CD4-positive, alpha-beta T cell treated with Interleukin-2 at 100 ng/mL for 4 hours (primary cell): ENCODE data around the gene ZBTB7C.

Experiments used
- DNase-seq: peaks from one replicate; pipeline ENCODE4 v3.0.0-alpha.2; 2020; ENCODE audit warnings: low spot score

Gene ZBTB7C

DNA sequence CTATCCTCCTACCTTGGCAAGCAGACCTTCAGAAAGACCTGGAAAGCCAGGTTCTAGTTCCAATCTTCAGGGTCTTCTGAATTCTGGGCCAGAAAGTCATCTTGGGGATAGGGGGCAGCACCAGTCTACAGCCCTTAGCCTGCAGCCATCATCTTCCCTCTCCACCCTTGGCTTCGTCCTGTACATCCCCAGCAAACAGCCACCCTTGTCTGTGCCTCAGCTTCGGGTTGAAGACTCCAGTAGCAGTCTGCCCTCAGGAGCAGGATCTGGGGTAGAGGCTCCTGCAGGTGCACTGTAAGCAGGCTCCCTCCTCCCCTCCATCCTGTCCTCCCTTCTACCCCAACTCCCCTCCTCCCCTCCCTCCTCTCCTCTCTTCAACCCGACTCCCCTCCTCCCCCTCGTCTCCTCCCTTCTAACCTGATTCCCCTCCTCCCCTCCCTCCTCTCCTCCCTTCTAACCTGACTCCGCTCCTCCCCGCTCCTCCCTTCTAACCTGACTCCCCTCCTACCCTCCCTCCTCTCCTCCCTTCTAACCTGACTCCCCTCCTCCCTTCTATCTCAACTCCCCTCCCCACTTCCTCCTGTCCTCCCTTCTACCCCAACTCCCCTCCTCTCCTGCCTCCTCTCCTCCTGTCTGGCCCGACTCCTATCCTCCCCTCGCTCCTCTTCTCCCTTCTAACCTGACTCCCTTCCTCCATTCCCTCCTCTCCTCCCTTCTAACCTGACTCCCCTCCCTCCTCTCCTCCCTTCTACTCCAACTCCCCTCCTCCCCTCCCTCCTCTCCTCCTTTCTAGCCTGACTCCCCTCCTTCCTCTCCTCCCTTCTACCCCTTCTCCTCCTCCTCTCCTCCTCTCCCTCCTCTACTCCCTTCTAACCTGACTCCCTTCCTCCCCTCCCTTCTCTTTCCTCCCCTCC is 388.6 kb downstream of the ZBTB7C start:
- no peak for DNase-seq

DNA sequence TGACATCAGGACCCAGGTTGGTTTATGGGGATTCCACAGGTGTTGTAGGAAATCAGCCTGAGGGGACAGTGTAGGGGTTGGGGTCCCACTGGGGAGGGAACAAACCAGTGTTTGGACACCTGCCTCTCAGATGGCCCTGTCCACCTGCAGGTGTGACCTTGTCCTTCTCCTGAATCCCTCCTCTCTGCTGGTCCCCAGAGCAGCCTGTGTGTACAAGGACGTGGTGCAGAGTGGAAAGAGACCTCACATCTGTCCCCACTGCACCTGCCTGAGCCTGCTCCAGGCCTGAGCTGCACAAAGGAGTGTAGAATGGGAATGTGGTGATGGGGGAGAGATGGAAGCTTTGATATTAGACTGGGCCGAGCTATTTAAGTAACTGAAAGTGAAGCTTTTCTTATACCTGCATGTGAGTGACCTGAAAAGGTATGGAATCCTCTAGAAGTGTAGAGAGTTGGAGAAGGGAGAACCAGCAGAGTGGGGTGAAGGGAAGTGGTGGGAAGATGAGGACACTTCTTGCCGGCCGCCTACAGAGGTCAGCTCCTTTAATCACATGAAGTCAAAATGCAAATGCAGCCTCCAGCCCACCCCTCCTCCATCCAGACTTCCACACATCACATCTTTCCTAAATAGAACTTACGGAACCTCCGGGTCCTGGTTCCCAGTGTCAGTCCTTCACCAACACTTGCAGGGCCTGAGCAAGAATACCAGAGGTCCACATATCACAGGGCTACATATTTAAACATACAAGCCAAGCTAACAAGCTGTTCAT is 389.4 kb downstream of the ZBTB7C start:
- no peak for DNase-seq

DNA sequence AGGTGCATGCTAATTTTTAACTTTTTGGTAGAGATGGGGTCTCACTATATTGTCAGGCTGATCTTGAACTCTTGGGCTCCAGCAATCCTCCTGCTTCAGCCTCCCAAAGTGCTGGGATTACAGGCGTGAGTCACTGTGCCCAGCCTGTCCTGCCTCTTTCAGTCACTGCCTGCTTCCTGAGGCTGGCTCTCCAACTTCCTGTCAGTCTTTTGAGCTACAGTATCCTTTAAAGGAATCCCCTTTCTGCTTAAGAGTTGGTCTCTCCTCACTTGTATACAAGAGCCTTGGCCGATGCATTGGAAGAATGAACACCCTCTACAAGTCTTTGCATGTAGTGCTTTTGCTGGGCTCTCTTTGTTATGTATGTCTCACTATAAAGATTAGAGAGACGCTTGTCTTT is 390.3 kb downstream of the ZBTB7C start:
- DNase-seq: no peak

DNA sequence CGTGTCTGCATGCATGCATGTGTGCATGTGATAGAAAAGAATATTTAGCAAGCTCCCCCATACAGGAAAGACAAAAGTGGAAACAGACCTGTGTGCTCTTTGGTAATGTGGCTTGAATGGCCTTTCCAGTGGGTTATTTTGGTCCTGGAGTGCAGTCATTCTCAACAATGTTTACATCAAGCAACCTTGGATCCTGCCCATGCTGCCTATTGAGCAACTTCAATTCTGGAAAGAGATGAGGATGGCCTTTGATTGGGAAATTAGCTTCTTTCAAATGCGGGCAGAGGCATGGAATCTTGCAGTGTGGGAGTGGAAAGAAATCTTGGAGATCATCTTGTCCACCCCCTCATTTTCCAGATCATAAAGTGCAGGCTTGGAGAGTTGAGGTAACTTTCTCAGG is 391.5 kb downstream of the ZBTB7C start:
- DNase-seq: no peak

DNA sequence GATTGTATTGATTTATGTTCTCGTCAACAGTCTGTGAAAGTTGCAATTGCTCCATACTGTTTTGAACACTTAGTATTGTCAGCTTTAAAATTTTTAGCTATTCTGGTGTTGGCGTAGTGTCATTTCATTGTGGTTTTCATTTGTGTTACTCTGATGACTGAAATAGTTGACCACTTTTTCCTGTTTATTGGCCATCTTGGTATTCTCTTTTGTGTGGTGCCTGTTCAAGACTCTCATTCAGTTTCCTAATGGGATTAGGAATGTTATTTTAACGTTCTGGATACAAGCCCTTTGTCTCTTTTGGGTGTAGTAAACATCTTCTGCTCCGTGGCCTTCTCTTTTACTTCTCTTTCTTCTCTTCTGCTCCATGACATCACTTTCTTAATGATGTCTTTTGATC is 396.0 kb downstream of the ZBTB7C start:
- no peak for DNase-seq

DNA sequence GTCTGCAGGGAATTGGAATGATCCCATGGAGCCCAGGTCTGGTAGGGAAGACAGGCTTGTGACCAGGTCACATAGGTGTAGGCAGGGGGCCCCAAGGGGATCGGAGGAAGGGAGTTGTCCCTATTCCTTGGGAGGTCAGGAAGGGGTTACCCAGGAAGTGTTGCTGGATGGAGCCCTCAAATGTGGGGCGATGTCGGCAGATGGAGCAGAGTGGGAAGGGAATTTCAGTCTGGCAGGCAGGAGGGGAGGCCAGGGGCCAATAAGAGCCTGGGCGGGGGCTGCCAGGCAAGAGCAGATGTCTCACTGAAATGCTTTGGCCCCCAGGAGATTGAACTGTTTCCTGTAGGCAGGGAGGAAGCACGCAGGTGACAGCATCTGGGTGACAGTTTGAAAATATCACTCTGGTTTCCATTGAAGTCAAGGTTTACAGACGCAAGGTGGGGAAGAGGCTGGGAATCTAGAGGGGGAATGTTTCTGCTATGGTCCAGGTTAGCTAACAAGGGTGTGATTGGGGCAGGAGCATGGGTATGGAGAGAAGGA is 397.2 kb downstream of the ZBTB7C start:
- DNase-seq: no peak

DNA sequence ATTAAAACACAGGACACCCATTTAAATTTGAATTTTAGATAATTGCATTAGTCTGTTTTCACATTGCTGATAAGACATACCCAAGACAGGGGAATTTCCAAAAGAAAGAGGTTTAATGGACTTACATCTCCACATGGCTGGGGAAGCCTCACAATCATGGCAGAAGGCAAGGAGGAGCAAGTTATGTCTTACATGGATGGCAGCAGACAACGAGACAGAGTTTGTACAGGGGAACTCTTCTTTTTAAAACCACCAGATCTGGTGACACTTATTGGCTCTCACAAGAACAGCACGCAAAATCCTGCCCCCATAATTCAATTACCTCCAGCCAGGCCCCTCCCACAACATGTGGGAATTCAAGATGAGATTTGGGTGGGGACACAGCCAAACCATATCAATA is 398.9 kb downstream of the ZBTB7C start:
- no peak for DNase-seq

DNA sequence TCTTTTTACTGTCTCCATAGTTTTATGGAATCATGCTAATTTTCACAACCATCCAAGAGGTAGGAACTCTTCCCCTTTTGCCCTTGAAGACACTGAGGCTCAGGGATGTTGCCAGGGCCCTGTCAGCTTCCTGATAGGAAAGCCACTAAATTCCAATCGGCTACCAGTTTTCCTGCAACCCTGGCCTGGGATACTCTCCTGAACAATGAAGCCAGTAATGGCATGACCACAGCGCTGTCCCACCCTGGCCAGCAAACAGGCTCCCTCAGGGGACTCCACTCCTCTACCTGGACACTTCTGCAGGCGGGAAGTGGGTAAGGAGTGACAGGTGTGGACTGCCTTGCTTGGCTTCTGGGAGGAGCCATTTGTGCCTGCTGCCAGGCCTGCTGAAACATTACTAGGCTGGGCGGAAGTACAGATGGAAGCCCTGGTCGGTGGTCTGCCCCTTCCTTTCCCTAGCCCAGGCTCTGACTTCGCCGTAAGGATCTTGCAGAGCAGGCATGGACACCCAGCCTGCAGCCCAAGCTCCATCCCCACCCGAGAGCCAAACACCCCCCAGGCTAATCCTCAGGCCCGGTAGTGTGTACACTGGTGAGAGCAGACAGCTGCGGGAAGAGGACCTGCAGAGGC is 400.0 kb downstream of the ZBTB7C start:
- DNase-seq: no peak

DNA sequence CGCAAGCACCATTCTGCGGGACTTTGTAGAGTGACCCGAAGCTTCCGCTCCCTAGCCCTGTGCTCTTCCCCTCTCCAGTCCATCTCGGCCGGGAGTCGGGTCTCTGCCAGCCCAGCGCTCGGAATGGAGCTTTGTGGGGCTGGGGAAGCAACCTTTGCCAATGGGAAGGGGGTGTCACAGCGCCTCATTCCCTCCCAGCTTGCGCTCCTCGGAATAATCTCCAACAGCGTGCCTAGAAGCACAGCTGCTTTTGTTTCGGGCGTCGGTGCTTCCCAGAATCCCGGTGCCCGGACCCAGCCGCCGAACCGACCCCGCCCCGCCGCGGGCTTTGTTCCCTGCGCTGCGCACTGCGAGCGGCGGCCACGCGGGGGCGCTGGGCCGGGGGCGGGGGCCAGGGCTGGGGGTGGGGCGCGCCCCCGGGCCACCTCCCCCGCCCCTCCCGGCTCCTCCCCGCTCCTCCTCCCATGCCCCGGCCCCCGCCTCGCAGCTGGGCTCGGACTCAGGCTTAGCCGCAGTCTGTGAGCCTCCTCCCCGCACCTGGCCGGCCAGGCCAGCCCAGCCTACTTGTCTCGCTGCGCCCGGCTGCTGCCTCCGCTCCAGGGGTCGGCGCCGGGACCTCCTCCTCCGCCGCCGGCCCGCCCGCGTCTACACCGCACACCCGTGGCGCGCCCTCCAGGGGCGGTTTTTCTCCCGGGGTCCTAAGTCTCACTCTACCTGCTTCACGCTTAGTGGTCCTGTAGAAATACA is 401.1 kb downstream of the ZBTB7C start:
- DNase-seq: peak; percentile 21

DNA sequence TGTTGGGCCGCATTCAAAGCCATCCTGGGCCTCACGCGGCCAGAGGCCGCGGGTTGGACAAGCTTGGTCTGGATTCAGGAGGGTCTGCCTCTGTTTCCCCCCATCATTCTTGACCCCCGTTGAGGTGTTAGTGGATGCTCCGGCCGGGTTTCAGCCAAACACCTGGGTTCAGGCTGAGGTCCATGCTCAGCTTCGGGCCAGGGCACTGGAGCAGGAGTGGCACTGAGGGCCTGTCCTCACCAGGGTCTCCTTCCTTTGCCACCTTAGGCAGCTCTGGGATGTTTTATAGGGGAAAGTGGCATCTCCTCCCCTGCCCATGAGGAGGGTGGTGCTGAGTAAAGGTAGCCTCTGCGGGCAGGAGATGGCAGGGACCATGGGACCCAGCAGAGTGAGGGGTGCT is 401.8 kb downstream of the ZBTB7C start:
- DNase-seq: no peak

DNA sequence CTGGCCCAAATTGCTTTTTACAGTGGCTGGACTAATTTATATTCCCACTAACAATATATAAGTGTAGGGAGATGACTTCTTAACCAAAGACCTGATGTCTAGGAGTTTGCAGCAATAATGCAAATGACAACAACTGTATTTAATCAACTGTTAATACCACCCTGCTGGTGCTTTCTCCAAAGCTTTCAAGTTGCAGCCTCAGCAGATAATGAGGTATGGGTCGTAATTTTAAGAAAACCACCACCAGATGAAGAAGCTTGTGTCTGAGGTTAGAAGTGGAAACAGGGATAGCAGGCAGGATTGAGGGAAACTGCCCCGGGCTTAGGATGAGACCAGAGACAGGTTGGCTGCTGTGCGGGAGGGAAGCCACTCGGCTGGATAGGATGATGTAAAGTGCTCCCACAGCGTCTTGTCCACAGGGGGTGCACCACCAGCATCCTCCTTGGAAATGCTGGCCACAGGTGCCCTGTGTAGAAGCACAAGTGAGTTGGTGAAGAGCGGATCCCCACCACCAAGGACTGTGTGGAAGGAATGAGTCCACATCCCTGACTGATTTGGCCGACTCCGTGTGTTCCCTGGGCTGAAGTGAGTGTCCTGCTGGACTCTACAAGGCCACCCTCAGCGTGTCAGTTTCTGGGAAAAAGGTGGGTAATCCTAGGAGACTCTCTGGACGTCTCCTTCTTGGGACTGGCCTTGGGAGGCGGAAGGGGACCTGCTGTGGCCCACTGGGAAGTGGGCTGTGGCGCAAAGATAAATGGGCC is 402.6 kb downstream of the ZBTB7C start:
- no peak for DNase-seq

DNA sequence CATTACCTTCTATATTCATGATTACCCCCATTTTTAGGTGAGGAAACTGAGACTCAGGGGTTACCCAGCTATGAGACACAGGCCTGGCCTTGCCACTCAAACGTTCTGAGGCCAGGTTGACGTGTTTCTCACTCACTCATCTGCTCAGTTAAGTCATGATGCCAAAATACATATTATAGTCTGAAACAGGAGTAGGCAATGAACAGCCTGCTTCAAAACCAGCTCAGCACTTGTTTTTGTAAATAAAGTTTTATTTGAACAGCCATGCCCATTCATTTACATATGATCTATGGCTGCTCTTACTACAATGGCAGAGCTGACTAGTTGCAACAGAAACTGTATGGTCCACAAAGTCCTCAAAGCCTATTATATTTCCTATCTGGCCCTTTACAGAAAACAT is 404.6 kb downstream of the ZBTB7C start:
- DNase-seq: no peak

DNA sequence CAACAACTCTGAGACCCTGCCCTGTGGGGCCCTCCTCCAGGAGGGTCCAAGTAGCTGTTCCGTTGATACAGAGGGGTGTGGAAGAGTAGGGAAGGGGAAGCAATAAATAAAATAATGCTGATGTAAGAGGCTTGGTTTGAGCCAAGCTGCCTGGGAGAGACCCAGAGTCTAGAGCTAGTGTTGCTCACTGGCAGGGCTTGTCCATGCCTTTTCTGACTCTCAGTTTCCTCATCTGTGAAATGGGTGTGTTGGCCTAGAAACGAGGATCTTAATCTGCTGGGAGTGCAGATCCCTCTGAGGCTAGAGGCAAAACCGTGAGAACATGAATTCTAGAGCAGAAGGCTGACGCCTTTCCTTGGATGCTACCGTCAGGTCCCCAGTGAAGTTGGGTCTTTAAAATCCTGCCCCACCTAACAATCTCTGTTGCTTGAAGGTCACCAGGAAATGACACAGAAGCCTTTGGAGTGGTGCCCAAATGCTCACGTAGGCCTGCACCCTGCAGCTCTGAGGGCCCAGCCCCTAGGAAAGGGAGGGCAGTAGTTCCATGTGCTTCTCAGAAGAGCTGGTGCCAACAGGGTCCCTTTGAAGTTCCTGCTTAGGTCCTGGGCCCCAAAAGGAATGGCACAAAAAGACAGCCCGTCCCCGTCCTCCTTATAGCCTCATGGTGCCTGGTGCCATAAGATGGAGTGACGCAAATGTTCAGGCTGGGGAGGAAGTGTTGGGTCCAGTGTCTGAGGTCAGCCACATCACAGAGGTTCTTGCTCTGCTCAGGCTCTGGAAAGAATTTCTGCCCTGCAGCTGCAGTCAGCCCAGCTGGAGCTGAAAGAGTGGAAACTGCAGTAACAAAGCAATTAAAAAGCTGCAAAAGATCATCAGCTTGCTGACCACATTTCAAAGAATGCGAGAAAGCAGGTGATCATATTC is 405.5 kb downstream of the ZBTB7C start:
- DNase-seq: no peak

DNA sequence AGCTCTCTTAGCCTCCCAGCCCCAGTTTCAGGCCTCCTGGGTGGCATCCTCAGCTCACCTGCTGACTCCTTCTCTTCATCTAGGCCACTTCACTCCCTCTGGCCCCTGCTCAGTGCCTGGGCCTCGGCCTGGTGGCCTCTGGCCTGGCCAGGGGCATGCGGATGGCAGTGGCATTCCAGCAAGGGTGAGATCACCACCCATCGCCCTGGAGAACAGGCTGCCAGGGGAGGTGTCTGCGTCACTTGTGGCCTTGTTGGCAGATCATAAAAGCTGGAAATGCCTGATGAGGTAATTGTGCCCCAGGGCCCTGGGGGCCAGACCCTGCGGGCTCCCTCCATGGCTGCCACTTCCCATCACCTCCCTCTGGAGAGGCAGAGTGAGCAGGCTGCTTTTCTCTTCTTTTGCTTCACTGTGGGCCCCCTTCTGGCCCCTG is 406.2 kb downstream of the ZBTB7C start:
- DNase-seq: no peak

DNA sequence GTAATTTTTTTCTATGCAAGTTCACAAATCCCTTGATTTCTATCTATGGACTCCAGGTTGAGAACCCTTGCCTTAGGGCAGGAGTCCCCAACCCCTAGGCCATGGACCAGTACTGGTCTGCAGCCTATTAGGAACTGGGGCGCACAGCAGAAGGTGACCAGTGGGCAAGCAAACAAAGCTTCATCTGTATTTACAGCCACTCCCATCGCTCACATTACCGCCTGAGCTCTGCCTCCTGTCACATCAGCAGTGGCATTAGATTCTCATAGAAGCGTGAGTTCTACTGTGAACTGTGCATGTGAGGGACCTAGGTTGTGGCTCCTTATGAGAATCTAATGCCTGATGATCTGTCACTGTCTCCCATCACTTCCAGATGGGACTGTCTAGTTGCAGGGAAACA is 408.5 kb downstream of the ZBTB7C start:
- no peak for DNase-seq

DNA sequence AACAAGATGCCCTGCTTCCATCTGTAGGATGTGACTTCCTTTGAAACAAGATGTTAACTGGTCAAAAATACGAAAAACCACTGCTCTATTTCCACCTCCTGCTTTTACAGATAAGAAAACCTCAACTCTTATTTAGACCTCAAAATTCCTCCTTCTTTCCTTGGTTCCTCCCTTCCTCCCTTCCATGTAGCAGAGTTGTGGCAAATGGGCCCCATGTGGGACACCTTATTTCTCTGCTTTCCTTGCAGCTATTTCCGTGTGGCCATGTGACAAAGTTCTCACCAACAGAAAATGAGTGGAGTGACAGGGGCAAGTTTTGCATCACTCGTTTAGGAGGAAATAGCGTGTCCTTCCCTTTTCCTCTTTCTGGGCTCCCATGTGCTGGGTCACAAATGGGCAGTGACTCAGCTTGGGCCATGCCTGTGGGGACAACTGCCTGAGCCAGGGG is 409.4 kb downstream of the ZBTB7C start:
- no peak for DNase-seq

DNA sequence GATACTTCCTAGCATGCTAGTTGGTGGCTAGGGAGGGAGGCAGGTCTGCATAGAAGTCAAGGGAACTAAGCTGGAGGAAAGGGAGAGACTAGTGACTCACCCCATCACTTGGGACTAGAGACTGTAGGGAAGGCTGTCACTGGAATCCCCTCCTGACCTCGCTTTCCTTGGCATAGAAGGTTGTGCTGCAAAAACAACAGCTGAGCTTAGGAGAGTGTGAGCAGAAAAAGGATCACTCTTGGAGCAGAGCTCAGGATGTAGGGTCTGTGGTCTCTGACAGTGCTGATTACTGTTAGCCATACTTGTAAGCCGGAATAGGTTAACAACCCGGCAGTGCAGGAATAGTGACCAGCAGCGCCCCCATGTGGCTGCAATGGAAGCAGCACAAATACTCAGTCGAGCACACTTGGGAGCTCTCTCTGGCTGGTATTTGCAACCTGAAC is 411.8 kb downstream of the ZBTB7C start:
- DNase-seq: no peak

DNA sequence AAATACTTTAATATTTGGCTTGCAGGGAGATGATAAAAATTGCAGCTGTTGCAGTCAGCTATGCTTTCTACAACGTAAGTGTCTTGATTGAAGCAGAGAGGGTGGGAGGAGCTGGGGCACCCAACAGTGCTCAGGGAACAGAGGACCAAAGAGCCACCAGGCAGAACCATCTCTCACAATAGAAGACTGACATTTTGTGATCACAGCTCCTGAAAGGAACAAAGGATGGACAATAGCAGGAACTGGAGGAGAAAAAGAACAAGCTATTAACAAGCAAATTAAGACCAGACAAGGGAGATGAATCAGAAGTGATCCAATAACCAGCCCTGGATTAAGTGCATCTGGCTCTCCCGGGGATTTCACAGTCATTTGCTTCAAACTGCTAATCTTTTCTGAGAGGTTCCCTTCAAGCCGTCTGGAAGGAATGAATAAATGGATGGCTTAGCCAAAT is 413.1 kb downstream of the ZBTB7C start:
- DNase-seq: no peak

DNA sequence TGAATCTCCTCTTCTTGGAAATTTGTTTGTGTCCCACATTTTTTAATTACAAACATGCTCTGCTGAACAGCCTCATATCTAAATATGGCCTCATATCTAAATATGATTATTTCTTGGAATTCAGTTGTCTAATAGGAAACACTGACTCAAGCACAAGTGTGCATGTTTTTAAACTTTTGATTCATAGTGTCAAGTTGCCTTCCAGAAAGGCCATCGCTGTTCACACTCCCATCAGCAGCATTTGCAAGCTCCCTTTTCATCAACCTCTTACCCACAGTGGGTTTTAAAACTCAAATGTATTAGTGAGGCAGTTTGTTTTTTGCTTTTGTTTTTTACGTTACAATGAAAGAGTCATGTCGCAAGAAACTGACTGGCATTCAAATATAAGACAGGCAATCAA is 413.5 kb downstream of the ZBTB7C start:
- no peak for DNase-seq

DNA sequence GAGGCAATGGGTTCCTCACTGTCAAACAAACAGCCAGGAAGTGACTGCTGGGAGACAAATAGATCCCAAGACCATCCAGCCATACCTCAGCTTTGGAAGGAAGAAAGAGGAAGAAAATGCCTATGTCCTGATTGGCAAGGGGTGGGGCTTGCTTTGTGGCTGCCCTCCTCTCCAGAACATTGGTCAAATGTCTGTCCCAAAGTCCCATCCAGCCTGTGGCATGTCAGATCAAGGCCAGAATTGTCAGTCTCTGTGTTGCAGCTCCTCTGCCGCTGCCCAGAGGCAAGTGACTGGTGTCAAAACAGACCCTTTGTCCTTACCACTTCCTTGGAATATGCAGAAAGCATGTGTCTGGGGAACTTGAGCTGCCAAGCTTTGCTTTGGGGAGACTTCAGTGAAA is 415.8 kb downstream of the ZBTB7C start:
- no peak for DNase-seq
